Suprapubic skin (tissue), 4 donors: ENCODE measurements around the gene ATP2C2. TPM values are rescaled to one million over a fixed set of nuclear protein-coding genes. Genes with fewer than 3 reads are reported as not detected.

Experiments used
- DNase-seq, 2 donors: peaks; one replicate each; pipeline ENCODE4 v3.0.0-alpha.2; 2019; ENCODE audit warnings: low spot score in 2 of 2
- H3K27ac ChIP-seq: fragments of 200-600 bp; sonication (generic); one replicate; pipeline ENCODE4 v1.5.1; 2019
- H3K27me3 ChIP-seq: fragments of 200-600 bp; sonication (generic); one replicate; pipeline ENCODE4 v1.5.1; 2019
- H3K36me3 ChIP-seq: fragments of 200-600 bp; sonication (generic); one replicate; pipeline ENCODE4 v1.5.1; 2019
- H3K4me1 ChIP-seq: fragments of 200-600 bp; sonication (generic); one replicate; pipeline ENCODE4 v1.5.1; 2019
- H3K4me3 ChIP-seq: fragments of 200-600 bp; sonication (generic); one replicate; pipeline ENCODE4 v1.5.1; 2019; ENCODE audit warnings: mild to moderate bottlenecking
- H3K9me3 ChIP-seq: fragments of 200-600 bp; sonication (generic); one replicate; pipeline ENCODE4 v1.5.1; 2019
- CTCF ChIP-seq, 2 donors: fragments of 200-600 bp in 1 of 2; fragments of 450-650 bp in 1 of 2; sonication (generic) in 1 of 2; IDR thresholded peaks; one replicate each; pipeline ENCODE4 v1.5.1; 2016 to 2019; ENCODE audit warnings: antibody characterized with exemption in 2 of 2, mild to moderate bottlenecking in 1 of 2, moderate library complexity in 1 of 2
- EP300 ChIP-seq: sonication (generic); formaldehyde crosslinking; IDR thresholded peaks from one replicate; pipeline ENCODE4 v1.6.1; 2017; ENCODE audit warnings: antibody characterized with exemption
- POLR2A ChIP-seq, 2 donors: fragments of 450-650 bp; IDR thresholded peaks; one replicate each; pipeline ENCODE4 v1.6.1; 2017; ENCODE audit warnings: antibody characterized with exemption in 2 of 2, mild to moderate bottlenecking in 2 of 2, moderate library complexity in 2 of 2
- POLR2AphosphoS5 ChIP-seq, 3 donors: sonication (generic); formaldehyde crosslinking; IDR thresholded peaks; one replicate each; pipeline ENCODE4 v1.6.1; 2017; ENCODE audit warnings: antibody characterized with exemption in 3 of 3
- WGBS: methylation state at CpG from one replicate; pipeline ENCODE4 v1.1.5; 2018; 5-methylcytosine and 5-hydroxymethylcytosine counted together
- total RNA-seq, 4 donors: library from RNA; depleted of rRNA; stranded (reverse); fragments of >200 nt; gene quantifications; one replicate each; pipeline ENCODE4 v1.1.0, GENCODE V29; 2016

Gene ATP2C2
- total RNA-seq, 4 donors from 2014 or later = 28.0 to 85.6 (median 40.3) TPM

DNA sequence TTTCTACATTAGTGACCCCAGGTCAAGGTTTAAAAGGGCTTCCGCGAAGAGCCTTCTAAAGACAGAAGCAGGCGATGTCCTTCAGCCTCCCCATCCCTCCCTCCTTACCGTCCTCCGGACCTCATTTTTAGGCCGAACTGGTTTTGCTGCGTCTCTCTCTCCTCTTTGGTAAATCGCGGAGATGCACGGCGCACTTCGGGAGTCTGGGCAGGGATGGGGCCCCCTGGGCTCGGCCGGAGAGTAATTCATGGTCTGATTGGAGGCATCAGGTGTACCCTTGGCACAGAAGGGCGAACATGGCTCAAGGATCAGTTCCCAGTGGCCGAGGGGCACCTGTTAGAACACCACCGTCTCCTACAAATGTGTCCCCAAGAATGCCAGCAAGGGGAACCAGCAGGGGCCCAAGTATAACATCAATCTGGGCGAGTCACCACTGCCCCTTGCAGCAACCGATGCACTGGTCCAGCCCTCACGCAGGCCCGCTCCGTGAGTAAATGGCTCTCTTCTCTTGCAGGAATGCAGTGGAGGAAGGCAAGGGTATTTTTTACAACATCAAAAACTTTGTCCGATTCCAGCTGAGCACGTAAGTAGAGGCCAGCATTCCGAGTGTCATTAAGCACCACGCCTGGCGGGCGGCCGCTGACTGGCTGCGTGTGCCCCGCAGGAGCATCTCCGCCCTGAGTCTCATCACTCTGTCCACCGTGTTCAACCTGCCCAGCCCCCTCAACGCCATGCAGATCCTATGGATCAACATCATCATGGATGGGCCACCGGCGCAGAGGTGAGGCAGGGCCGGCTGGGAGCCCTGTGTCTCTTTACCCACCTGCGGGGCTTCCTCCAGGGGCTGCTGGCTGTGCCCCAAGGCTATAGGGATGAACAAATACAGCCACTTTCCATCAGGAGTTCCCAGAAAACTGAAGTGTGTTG is 90.5 kb downstream of the ATP2C2 start:
- TF ChIP-seq EP300 = no peak
- no peak for TF ChIP-seq POLR2A (IDR thresholded peaks at IDR 0.05)
- TF ChIP-seq POLR2AphosphoS5 (IDR thresholded peaks at IDR 0.05) = no peak
- no peak for TF ChIP-seq CTCF (IDR thresholded peaks at IDR 0.05)
- Histone ChIP-seq H3K9me3 (no peaks in the 10 kb centered on the region), H3K36me3 (peaks cover 5% of the 10 kb centered on the region), H3K27ac (no peak overlapping the region), H3K27me3 (no peaks in the 10 kb centered on the region), H3K4me1 (no peaks in the 10 kb centered on the region), H3K4me3 (no peak overlapping the region)
- WGBS = 96% methylated on average over 32 of the region's 38 CpGs
- DNase-seq = peak in 1 of 2 donors; percentile 76

- TF ChIP-seq POLR2AphosphoS5 (IDR thresholded peaks at IDR 0.05) (no peak), CTCF (IDR thresholded peaks at IDR 0.05) (no peak), POLR2A (IDR thresholded peaks at IDR 0.05) (no peak), EP300 (no peak)
- DNase-seq = no peak
- no peak overlapping the region for H3K4me3 ChIP-seq
- H3K36me3 ChIP-seq = peaks cover 8% of the 10 kb centered on the region
- 87% methylated on average over 2 of the region's 2 CpGs for WGBS
- no peaks in the 10 kb centered on the region for H3K4me1 ChIP-seq
- no peak overlapping the region for H3K27ac ChIP-seq
- H3K9me3 ChIP-seq = no peaks in the 10 kb centered on the region
- H3K27me3 ChIP-seq = no peaks in the 10 kb centered on the region
These were observed 91.2 kb downstream of the ATP2C2 start for GRCh38 chr16:84459533-84459894.

DNA sequence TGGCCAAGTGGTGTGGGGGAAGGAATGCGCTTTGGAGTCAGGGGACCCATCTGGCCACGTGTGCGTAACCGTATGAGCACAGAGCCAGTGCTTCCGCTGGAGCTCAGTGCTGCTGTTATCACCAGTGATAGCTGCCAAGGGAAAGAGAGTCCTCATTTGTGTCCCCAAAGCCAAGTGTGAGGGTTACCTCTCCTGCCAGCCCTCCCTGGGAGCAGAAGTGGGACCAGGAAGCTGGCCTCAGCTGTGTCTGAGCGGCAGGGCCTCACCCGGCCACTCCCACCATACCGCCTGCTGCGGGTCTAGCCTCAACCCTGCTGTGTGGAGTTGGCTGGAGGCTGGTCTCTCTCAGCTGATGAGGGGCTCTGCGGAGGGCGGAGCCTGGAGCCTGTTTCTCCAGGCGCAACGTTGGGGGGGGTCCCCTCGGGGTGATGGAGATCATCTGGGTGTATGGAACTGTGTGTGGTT is 91.6 kb downstream of the ATP2C2 start:
- H3K27me3 ChIP-seq = no peaks in the 10 kb centered on the region
- no peaks in the 10 kb centered on the region for H3K9me3 ChIP-seq
- no peak overlapping the region for H3K27ac ChIP-seq
- H3K4me1 ChIP-seq = no peaks in the 10 kb centered on the region
- peaks cover 8% of the 10 kb centered on the region for H3K36me3 ChIP-seq
- peak in 1 of 2 donors; percentile 69 for DNase-seq
- no peak for TF ChIP-seq CTCF (IDR thresholded peaks at IDR 0.05)
- no peak for TF ChIP-seq POLR2A (IDR thresholded peaks at IDR 0.05)
- no peak for TF ChIP-seq EP300
- no peak for TF ChIP-seq POLR2AphosphoS5 (IDR thresholded peaks at IDR 0.05)
- 15% methylated on average over 4 of the region's 14 CpGs for WGBS
- H3K4me3 ChIP-seq = no peak overlapping the region

- TF ChIP-seq EP300 (no peak), POLR2AphosphoS5 (IDR thresholded peaks at IDR 0.05) (no peak), CTCF (IDR thresholded peaks at IDR 0.05) (no peak), POLR2A (IDR thresholded peaks at IDR 0.05) (no peak)
- Histone ChIP-seq H3K4me3 (no peak overlapping the region), H3K36me3 (peaks cover 8% of the 10 kb centered on the region), H3K9me3 (no peaks in the 10 kb centered on the region), H3K27me3 (no peaks in the 10 kb centered on the region), H3K4me1 (no peaks in the 10 kb centered on the region), H3K27ac (no peak overlapping the region)
- 77% methylated on average over 13 of the region's 20 CpGs for WGBS
- peak in 1 of 2 donors; percentile 74 for DNase-seq
These were observed 92.2 kb downstream of the ATP2C2 start for GRCh38 chr16:84460406-84461028.

- no peak for TF ChIP-seq EP300
- no peak for TF ChIP-seq POLR2A (IDR thresholded peaks at IDR 0.05)
- no peak for TF ChIP-seq POLR2AphosphoS5 (IDR thresholded peaks at IDR 0.05)
- no peaks in the 10 kb centered on the region for H3K4me1 ChIP-seq
- WGBS = 73% methylated on average over 5 of the region's 8 CpGs
- no peaks in the 10 kb centered on the region for H3K27me3 ChIP-seq
- H3K9me3 ChIP-seq = no peaks in the 10 kb centered on the region
- H3K36me3 ChIP-seq = peaks cover 8% of the 10 kb centered on the region
- DNase-seq = peak in 1 of 2 donors; percentile 50
- H3K4me3 ChIP-seq = no peak overlapping the region
- no peak overlapping the region for H3K27ac ChIP-seq
These were observed 92.7 kb downstream of the ATP2C2 start for GRCh38 chr16:84461029-84461412.
